Endothelial cell (in vitro differentiated cells): ENCODE data around the gene NCF2. TPM values are rescaled to one million over a fixed set of nuclear protein-coding genes. Genes with fewer than 3 reads are reported as not detected.
A peak's percentile ranks its signal among the peaks of the same experiment; 100 is the strongest.

Experiments used
- DNase-seq: peaks from one replicate; pipeline ENCODE4 v3.0.0; 2021; ENCODE audit warnings: low spot score
- H3K27ac Mint-ChIP-seq: one replicate; pipeline ENCODE4 v1.8.0; 2021; ENCODE audit warnings: mixed read lengths, inconsistent platforms; ENCODE audit not compliant: unreplicated experiment
- H3K27me3 Mint-ChIP-seq: one replicate; pipeline ENCODE4 v1.8.0; 2021; ENCODE audit warnings: mild to moderate bottlenecking, moderate library complexity, mixed read lengths, inconsistent platforms; ENCODE audit not compliant: unreplicated experiment
- H3K36me3 Mint-ChIP-seq: one replicate; pipeline ENCODE4 v1.8.0; 2021; ENCODE audit warnings: mild to moderate bottlenecking, low read depth, mixed read lengths, inconsistent platforms; ENCODE audit not compliant: unreplicated experiment
- H3K4me1 Mint-ChIP-seq: one replicate; pipeline ENCODE4 v1.8.0; 2021; ENCODE audit warnings: mild to moderate bottlenecking, mixed read lengths, inconsistent platforms; ENCODE audit not compliant: unreplicated experiment
- H3K4me3 Mint-ChIP-seq: one replicate; pipeline ENCODE4 v1.8.0; 2021; ENCODE audit warnings: mild to moderate bottlenecking, mixed read lengths, inconsistent platforms; ENCODE audit not compliant: unreplicated experiment
- H3K9me3 Mint-ChIP-seq: one replicate; pipeline ENCODE4 v1.8.0; 2021; ENCODE audit warnings: mixed read lengths, inconsistent platforms; ENCODE audit not compliant: unreplicated experiment
- total RNA-seq: library from RNA; stranded (reverse); fragmentation: NEBNext Ultra II Directional; extraction: Animal tissue kit (Norgen Biotek cat#: 25700); gene quantifications from one replicate; pipeline ENCODE4 v1.2.1, GENCODE V29; 2021; ENCODE audit not compliant: unreplicated experiment
- TF ChIP-seq, protein P1 (sequence below): fragments of 200-600 bp; sonication (generic); IDR thresholded peaks from one replicate; pipeline ENCODE4 v1.5.0; 2021; ENCODE audit warnings: antibody characterized with exemption; ENCODE audit not compliant: unreplicated experiment

NCF2 gene
- total RNA-seq, 1 donor from 2014 or later: 0.67 TPM

DNA sequence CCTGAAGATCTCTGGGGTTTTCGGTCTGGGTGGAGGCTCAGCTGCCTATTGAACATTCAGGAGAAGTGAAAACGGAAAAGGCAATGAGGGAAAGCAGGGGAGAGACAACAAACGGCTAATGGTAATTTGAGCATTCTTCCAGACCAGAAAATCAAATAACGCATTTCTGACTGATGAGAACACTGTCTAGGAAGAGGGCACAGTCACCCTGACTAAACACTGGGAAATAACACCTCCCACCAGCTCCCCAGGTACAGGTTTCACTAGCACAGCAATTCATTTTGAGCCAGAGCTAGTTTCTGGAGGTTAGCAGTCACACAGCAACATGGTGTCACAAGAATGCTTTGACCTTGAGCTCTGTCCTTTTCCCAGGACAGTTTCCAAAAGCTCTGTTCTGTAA lies 21.1 kb downstream of the NCF2 start:
- peak overlapping the region; percentile 10 for H3K4me3 Mint-ChIP-seq
- H3K4me1 Mint-ChIP-seq: peaks cover 30% of the 10 kb centered on the region
- TF ChIP-seq, protein P1, sequence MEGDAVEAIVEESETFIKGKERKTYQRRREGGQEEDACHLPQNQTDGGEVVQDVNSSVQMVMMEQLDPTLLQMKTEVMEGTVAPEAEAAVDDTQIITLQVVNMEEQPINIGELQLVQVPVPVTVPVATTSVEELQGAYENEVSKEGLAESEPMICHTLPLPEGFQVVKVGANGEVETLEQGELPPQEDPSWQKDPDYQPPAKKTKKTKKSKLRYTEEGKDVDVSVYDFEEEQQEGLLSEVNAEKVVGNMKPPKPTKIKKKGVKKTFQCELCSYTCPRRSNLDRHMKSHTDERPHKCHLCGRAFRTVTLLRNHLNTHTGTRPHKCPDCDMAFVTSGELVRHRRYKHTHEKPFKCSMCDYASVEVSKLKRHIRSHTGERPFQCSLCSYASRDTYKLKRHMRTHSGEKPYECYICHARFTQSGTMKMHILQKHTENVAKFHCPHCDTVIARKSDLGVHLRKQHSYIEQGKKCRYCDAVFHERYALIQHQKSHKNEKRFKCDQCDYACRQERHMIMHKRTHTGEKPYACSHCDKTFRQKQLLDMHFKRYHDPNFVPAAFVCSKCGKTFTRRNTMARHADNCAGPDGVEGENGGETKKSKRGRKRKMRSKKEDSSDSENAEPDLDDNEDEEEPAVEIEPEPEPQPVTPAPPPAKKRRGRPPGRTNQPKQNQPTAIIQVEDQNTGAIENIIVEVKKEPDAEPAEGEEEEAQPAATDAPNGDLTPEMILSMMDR: no peak
- H3K27me3 Mint-ChIP-seq: peaks cover 22% of the 10 kb centered on the region
- peaks cover 6% of the 10 kb centered on the region for H3K36me3 Mint-ChIP-seq
- DNase-seq: no peak
- peak overlapping the region; percentile 90 for H3K27ac Mint-ChIP-seq
- H3K9me3 Mint-ChIP-seq: no peaks in the 10 kb centered on the region

DNA sequence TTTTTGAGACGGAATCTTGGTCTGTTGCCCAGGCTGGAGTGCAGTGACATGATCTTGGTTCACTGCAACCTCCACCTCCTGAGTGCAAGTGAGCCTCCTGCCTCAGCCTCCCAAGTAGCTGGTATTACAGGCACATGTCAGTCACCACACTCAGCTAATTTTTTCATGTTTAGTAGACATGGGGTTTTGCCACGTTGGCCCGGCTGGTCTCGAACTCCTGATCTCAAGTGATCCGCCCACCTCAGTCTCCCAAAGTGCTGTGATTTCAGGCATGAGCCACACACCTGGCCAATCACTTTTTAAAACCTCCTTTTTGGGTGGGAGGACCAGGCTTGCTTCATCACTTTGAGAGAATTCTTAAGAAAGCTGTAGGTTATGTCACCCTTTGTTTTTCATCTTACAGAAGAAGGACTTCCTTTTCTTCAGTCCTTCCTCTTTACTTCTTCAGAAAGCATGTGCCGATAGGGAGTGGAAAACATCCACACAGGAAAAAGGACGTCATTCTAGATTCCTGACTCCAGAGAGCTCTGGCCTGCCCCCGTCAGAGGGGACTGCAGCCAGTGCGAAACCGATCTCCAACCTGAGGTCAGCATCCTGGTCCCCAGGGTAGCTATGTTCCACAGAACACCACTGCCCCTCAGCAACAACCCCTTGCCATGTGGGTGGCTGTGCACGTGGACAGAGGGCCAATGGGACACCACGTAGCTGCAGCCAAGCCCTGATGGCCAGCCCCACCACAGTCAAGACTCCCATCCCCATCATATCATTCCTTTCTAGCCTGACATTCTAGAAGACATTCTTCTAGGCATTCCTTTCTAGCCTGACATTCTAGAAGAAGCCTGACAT lies 21.9 kb downstream of the NCF2 start:
- TF ChIP-seq, protein P1: no peak
- peaks cover 6% of the 10 kb centered on the region for H3K36me3 Mint-ChIP-seq
- peaks cover 38% of the 10 kb centered on the region for H3K4me1 Mint-ChIP-seq
- peak overlapping the region; percentile 10 for H3K4me3 Mint-ChIP-seq
- DNase-seq: peak; percentile 34
- H3K27ac Mint-ChIP-seq: peak overlapping the region; percentile 90
- H3K27me3 Mint-ChIP-seq: peaks cover 22% of the 10 kb centered on the region
- no peaks in the 10 kb centered on the region for H3K9me3 Mint-ChIP-seq

DNA sequence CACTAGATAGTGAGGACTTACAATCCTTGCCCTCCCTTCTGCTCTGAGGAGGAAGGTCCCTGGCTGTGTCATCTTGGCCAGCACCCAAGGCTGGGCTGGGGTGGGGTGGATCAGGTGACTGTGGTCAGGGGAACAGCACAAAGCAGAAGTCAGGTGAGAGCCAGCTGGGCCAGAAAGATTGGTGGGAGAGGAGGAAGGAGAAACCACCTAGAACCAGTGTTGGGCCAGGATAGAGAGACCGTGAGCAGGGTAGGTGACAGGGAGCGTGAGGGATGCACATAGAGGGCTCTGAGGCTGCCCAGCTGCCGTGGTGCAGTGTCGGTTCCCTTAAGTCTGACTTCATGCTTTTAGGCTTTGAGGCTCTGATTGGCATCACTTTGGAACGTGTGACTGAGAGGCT lies 22.7 kb downstream of the NCF2 start:
- Mint-ChIP-seq H3K27ac (peak overlapping the region; percentile 90), H3K4me1 (peaks cover 45% of the 10 kb centered on the region), H3K27me3 (peaks cover 22% of the 10 kb centered on the region), H3K4me3 (no peak overlapping the region), H3K36me3 (peaks cover 6% of the 10 kb centered on the region), H3K9me3 (no peaks in the 10 kb centered on the region)
- TF ChIP-seq, protein P1: no peak
- DNase-seq: no peak

DNA sequence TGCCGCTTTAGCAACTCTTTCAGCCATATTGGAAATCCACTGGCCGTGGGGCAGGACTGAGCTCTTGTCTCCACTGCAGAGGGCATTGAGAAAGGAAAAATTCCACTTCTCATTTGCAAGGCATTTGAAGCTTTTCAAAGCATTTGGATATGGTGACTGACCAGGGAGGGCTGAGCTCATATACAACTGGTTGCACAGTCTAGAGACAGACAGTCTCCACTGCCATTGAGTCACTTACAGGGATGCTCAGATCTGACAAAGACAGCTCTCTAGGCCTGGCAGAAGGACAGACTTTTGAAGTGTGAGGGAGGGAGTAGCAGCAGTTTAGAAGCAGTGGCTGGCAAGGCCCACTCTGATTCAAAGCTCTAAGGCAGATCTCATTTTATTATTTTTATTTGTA lies 24.2 kb downstream of the NCF2 start:
- peaks cover 6% of the 10 kb centered on the region for H3K36me3 Mint-ChIP-seq
- H3K9me3 Mint-ChIP-seq: no peaks in the 10 kb centered on the region
- peaks cover 47% of the 10 kb centered on the region for H3K4me1 Mint-ChIP-seq
- no peak overlapping the region for H3K4me3 Mint-ChIP-seq
- TF ChIP-seq, protein P1: no peak
- no peak for DNase-seq
- H3K27me3 Mint-ChIP-seq: peaks cover 22% of the 10 kb centered on the region
- no peak overlapping the region for H3K27ac Mint-ChIP-seq

DNA sequence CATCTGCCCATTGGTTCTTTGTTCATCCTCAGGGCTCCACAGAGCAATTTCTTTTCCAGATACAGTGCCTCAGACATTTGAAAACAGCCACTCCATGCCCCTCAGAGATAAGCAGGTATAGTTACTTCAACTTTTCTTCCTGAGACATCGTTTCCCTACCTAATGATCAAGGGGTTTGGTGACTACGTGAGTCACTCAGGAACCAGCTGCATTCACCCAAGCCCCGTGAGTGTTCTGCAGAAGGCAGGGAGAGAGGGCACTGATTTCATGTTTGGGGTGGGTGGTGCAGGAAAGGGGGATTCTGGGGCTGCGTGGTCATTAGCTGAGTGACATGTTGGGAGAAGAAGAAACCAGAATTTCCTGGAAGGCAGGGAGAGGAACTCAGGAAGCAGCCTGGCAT lies 25.0 kb downstream of the NCF2 start:
- no peak overlapping the region for H3K4me3 Mint-ChIP-seq
- no peak for DNase-seq
- peaks cover 19% of the 10 kb centered on the region for H3K27me3 Mint-ChIP-seq
- TF ChIP-seq, protein P1: no peak
- H3K4me1 Mint-ChIP-seq: peaks cover 47% of the 10 kb centered on the region
- no peaks in the 10 kb centered on the region for H3K9me3 Mint-ChIP-seq
- peaks cover 7% of the 10 kb centered on the region for H3K36me3 Mint-ChIP-seq
- peak overlapping the region; percentile 19 for H3K27ac Mint-ChIP-seq
